Measurements from ENCODE around the gene PLCXD1.

The PLCXD1 gene

DNA sequence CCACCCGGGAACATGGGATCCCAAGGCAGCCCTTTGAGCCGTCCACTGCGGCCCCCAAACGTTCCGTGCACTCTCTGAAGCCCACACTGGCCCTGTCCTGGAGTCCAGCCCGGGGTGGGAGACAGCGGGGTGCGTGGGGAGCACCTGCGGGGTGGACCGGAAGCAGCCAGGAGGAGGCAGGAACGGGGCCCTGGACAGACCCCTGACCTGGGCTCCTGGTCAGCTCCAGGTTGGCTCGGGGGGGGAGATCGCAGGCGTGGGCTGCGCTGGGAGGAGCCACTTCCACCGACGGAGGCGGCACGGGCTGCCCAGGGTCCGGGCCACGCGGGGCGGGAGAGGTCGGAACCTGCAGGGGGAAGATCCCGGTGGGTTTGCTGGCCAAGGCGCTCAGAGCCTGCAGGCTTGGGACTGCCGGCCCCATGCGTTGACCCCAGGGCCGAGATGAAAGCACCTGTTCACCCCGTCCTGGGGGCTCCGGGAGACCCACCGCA lies 5.7 kb upstream of the PLCXD1 start:
- TF ChIP-seq ZNF70 (CRISPR knock-in tag; IDR thresholded peaks at IDR 0.05) (no peak), ISL1 (CRISPR knock-in tag; IDR thresholded peaks at IDR 0.05) (no peak), ZNF565 (CRISPR knock-in tag; conservative IDR thresholded peaks at IDR 0.05; ENCODE audit: low read depth) (no peak), ZNF8 (CRISPR knock-in tag; IDR thresholded peaks at IDR 0.05) (no peak), PPARA (CRISPR knock-in tag; IDR thresholded peaks at IDR 0.05; ENCODE audit: borderline replicate concordance) (no peak), ZFP3 (CRISPR knock-in tag; IDR thresholded peaks at IDR 0.05) (no peak), TCF4 (CRISPR knock-in tag; IDR thresholded peaks at IDR 0.05; ENCODE audit: borderline replicate concordance) (no peak), CSDC2 (CRISPR knock-in tag; IDR thresholded peaks at IDR 0.05) (no peak), ZFP30 (CRISPR knock-in tag; IDR thresholded peaks at IDR 0.05) (no peak), GLIS3 (CRISPR knock-in tag; IDR thresholded peaks at IDR 0.05) (no peak), RARB (CRISPR knock-in tag; IDR thresholded peaks at IDR 0.05) (no peak), ZC3H10 (CRISPR knock-in tag; IDR thresholded peaks at IDR 0.05) (no peak), SNAI2 (CRISPR knock-in tag; IDR thresholded peaks at IDR 0.05) (no peak), OSR1 (CRISPR knock-in tag; IDR thresholded peaks at IDR 0.05) (no peak), BACH2 (CRISPR knock-in tag; IDR thresholded peaks at IDR 0.05; ENCODE audit: borderline replicate concordance) (no peak)
- TF ChIP-seq, protein P1, sequence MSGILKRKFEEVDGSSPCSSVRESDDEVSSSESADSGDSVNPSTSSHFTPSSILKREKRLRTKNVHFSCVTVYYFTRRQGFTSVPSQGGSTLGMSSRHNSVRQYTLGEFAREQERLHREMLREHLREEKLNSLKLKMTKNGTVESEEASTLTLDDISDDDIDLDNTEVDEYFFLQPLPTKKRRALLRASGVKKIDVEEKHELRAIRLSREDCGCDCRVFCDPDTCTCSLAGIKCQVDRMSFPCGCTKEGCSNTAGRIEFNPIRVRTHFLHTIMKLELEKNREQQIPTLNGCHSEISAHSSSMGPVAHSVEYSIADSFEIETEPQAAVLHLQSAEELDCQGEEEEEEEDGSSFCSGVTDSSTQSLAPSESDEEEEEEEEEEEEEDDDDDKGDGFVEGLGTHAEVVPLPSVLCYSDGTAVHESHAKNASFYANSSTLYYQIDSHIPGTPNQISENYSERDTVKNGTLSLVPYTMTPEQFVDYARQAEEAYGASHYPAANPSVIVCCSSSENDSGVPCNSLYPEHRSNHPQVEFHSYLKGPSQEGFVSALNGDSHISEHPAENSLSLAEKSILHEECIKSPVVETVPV (CRISPR knock-in tag; IDR thresholded peaks at IDR 0.05): no peak
- TF ChIP-seq, protein P2, sequence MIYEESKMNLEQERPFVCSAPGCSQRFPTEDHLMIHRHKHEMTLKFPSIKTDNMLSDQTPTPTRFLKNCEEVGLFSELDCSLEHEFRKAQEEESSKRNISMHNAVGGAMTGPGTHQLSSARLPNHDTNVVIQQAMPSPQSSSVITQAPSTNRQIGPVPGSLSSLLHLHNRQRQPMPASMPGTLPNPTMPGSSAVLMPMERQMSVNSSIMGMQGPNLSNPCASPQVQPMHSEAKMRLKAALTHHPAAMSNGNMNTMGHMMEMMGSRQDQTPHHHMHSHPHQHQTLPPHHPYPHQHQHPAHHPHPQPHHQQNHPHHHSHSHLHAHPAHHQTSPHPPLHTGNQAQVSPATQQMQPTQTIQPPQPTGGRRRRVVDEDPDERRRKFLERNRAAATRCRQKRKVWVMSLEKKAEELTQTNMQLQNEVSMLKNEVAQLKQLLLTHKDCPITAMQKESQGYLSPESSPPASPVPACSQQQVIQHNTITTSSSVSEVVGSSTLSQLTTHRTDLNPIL (CRISPR knock-in tag; IDR thresholded peaks at IDR 0.05; ENCODE audit: low read depth): no peak
- TF ChIP-seq, protein P3, sequence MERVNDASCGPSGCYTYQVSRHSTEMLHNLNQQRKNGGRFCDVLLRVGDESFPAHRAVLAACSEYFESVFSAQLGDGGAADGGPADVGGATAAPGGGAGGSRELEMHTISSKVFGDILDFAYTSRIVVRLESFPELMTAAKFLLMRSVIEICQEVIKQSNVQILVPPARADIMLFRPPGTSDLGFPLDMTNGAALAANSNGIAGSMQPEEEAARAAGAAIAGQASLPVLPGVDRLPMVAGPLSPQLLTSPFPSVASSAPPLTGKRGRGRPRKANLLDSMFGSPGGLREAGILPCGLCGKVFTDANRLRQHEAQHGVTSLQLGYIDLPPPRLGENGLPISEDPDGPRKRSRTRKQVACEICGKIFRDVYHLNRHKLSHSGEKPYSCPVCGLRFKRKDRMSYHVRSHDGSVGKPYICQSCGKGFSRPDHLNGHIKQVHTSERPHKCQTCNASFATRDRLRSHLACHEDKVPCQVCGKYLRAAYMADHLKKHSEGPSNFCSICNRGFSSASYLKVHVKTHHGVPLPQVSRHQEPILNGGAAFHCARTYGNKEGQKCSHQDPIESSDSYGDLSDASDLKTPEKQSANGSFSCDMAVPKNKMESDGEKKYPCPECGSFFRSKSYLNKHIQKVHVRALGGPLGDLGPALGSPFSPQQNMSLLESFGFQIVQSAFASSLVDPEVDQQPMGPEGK (CRISPR knock-in tag; IDR thresholded peaks at IDR 0.05; ENCODE audit: borderline replicate concordance): no peak
- TF ChIP-seq, protein P4, sequence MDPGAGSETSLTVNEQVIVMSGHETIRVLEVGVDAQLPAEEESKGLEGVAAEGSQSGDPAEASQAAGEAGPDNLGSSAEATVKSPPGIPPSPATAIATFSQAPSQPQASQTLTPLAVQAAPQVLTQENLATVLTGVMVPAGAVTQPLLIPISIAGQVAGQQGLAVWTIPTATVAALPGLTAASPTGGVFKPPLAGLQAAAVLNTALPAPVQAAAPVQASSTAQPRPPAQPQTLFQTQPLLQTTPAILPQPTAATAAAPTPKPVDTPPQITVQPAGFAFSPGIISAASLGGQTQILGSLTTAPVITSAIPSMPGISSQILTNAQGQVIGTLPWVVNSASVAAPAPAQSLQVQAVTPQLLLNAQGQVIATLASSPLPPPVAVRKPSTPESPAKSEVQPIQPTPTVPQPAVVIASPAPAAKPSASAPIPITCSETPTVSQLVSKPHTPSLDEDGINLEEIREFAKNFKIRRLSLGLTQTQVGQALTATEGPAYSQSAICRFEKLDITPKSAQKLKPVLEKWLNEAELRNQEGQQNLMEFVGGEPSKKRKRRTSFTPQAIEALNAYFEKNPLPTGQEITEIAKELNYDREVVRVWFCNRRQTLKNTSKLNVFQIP (CRISPR knock-in tag; IDR thresholded peaks at IDR 0.05; ENCODE audit: borderline replicate concordance, low read depth): no peak
- ATAC-seq: peak; percentile 10

DNA sequence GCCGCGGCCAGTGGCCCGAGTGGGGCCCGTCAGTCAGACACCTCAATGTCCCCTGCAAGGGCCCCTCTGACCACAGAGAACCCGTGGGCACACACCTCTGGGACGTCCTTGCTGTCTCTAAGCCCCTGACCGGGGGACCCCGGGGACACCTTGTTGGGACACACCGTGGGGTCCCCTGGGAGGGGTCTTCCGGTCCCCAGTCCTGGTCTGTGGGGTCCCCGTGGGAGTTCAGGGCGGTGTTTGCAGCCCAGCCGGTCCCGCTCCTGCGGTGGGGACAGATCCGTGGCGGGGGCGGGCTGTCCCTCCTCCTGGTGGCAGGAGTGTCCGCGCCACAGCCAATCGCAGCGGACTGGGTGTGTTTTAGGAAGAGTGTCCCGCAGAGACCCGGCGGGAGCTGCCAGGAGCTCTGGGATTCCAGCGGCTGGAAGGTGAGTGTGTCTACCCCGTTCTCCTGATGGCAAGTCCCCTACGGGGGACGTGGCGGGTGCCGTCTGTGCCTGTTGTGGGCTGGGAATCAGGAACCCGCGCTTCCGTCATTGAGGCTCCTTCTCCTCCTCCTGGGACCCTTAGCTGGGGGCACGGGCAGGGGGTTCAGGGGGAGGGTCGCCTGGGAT lies 5.1 kb upstream of the PLCXD1 start:
- TF ChIP-seq, protein P2 (CRISPR knock-in tag; IDR thresholded peaks at IDR 0.05; ENCODE audit: low read depth): no peak
- TF ChIP-seq BACH2 (CRISPR knock-in tag; IDR thresholded peaks at IDR 0.05; ENCODE audit: borderline replicate concordance) (no peak), ARNTL (CRISPR knock-in tag; IDR thresholded peaks at IDR 0.05; ENCODE audit: borderline replicate concordance, low read depth) (no peak), TCF4 (CRISPR knock-in tag; IDR thresholded peaks at IDR 0.05; ENCODE audit: borderline replicate concordance) (no peak), ZNF565 (CRISPR knock-in tag; conservative IDR thresholded peaks at IDR 0.05; ENCODE audit: low read depth) (no peak), ZNF70 (CRISPR knock-in tag; IDR thresholded peaks at IDR 0.05) (no peak), PPARA (CRISPR knock-in tag; IDR thresholded peaks at IDR 0.05; ENCODE audit: borderline replicate concordance) (no peak), ESRRG (CRISPR knock-in tag; IDR thresholded peaks at IDR 0.05) (no peak), SNAI2 (CRISPR knock-in tag; IDR thresholded peaks at IDR 0.05) (no peak), ZFP3 (CRISPR knock-in tag; IDR thresholded peaks at IDR 0.05) (no peak)
- TF ChIP-seq, protein P1 (CRISPR knock-in tag; IDR thresholded peaks at IDR 0.05): no peak
- ATAC-seq: peak; percentile 92
